GM03348 (cell line): ENCODE data around the gene SH3RF3.
"Not testable (repeated sequence)": the region's sequence is repeated elsewhere in the genome, so short reads cannot be mapped to it uniquely, and the experiment has no call there.

Source experiments
- DNase-seq: peaks from one replicate; pipeline ENCODE4 v3.0.0; 2012; ENCODE audit warnings: low spot score

Gene SH3RF3

DNA sequence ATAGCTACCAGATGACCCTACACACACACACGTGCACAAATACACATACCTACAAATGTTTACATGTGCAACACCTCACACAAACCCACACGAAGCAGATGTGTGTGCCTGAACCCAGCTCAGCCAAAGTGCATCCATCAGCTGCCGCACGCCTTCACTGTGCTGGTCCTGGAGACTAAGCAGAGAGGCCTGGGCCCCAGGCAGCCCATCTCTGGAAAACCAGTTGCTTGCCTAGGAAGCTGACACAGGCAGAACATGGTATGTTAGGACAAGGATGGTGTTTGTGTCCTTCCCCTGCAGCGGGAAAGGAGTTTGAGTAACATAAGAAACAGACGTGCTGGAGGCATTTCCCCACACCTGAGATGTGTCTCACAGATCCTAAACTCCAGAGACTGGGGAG is 398.1 kb downstream of the SH3RF3 start:
- no peak for DNase-seq

DNA sequence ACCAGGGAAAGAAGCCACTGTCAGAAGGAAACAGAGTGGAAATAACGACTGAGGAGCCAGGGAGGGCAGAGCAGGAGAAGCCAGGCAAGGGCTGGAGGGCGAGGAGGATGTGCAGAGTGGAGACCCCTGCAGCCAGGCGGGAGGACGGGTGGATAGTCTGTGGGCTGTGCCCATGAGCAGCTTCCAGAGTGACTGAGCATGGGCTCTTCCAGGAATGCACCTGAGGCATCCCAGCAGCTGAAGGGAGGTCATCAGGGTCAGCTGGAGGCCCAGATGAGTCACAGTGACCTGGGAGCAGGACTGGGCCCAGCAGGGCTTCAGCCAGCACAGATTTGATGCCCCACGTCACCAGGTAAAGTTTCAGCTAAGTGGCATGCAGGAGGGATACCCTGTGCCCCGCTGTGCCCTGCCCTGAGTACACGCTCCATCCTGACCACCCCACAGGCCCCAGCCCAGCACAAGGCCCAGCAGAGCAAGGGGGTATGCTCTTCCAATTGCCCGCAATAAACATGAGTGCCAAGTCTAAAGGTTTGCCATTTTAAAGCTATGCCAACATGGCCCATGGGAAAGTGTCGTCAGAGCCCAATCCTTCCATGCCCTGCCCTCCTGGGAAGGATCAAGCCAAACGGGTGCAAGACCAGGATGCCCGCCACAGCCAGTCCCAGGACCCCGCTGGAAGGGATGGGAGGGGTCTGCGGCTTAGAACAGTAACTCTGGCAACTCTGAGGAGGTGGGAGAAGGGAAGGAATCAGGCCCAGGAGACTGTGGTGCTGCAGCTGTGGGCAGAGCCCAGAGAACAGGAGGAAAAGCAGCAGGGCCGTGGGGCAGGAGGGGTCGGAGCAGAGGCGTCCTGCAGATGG is 399.1 kb downstream of the SH3RF3 start:
- DNase-seq, result no peak

DNA sequence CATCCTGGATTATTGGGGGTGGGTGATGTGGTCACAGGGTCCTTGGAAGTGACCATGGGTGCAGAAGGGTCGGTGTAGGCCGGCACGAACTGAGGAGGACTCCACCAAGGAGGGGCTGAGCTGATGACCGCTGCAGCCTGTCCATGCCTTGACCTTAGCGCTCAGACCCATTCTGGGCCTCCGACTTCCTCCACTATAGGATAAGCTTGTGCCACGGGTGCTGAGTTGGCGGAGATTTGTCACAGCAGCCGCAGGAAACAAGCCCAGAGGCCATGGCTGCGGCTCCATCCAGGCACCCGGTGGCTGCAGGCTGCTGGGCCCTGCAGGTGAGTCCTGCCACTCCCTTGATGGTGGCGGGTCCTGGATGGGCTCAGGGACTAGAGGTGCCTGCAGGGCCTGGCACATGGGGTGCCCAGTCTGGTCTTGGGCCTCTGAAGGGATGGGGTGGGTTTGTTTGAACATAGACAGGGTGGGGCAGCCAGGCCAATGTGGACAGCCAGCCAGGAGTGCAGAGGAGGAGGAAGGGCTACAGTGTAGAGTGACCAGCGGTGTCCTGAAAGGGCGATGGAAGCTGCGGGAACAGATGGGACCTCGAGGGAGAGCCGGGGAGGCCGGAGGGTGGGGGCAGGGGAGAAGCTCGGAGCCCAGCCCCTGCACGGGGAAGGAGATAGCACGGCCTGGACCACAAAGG is 400.0 kb downstream of the SH3RF3 start:
- no peak for DNase-seq

DNA sequence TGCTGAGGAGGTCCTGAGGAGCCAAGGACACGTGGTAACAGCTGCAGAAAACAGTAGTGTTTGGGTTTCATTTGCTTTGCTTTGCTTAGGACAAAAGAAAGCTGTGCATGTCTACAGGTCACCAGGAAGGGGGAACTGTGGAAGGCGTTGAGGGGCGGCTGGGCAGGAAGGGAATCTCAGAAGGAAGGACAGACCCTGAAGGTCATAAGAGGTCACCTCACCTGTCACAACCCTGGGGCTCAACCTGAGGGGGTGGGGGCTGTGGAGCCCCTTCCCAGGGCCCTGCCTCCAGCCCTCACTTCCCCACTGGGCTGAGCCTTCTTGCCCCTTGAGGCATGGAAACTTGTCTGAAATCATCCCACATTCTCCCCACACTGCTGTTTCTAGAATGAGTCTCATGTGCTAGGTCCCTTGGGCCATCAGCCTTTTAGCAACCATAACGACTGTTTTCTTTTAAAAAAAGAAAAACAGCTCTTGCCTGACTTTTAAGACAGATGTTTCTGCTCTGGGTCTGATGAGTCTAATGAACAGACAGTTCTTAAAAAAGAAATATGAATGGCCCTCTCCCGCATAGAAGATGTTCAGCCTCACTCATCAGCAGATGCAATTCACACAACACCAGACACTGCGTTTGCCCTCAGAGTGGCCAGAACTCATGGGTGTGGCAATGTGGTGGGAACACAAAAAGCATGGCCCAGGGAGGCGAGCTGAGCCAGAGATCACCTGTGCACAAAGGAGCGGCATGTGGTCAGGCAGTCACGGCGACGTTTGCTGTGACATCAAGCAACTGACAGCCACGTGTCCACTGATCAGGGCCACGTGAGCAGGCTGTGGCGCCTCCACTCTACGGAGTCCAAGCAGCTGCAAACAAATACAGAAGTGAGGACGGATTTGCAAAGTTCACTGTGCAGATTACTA is 400.8 kb downstream of the SH3RF3 start:
- no peak for DNase-seq

DNA sequence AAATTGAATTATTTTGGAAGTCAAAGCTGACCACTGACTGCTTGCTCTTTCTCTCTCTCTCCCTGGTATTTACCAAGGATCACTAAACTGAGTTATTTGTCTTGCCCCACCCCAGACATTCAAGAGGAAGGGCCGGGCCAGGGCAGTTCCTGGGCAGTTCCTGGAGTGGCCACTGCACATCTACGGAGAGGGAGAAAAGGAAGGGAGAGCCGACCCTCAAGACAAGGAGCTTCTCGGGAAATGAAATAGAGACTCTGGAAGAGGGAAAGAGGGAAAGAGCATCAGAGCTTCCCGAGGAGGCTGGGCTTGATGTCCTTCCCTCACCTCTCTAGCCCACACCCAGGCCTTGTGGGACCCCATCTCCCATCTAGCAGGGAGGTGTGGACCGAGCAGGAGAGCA is 401.7 kb downstream of the SH3RF3 start:
- no peak for DNase-seq

DNA sequence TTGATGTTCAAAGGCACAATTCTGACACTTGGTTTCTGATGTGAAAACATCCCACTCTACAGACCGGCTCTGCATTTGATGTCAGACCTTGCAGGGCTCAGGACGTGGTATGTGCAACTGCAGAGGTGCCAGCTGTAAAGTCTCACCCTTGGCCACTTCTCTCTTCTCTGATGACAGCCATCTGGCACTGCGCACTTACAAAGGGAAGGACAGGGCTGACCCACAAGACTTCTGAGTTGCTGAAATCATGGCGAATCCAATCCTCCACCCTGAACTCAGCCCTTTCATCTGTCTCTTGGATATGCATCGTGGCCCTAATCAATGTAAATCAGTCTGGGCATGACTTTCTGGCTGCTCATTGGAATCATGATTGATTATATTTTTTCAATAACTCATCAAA is 402.2 kb downstream of the SH3RF3 start:
- no peak for DNase-seq

- no peak for DNase-seq
Measured at GRCh38 chr2:109531896-109532727, 403.1 kb downstream of the SH3RF3 start.

DNA sequence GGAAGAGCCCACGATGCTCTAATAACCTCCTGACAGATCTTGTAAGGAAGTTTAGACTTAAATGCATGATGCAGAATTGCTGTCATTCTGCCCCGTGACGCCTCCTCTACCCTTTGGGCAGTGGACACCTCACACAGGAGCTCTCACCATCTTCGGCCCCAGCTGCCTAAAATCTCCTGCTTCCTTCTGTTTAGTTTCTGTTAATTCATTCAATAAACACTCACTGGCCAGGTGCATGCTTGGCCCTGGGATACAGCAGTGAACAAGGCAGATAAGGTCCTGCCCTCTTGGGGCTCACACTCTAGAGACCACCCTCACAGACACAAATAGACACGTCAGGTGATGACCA is 403.7 kb downstream of the SH3RF3 start:
- no peak for DNase-seq

DNA sequence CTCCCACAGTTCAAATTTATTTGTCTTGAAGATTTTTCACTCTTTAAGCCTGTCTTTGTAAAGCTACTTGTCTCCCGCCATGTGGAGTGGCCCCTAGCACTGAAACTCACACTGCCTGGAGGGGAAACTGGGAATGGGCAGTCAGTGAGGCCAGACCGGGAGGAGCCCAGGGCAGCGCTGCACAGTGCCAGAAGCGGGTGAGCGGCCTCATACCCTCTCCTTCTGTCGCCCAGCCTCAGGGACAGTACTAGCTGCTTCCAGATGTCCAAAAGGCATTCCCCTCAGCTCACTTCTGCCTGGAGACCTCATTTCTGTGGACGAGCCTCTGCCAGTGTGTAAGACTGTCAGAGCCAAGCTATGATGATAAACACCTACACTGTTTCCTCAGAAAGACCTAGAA is 404.8 kb downstream of the SH3RF3 start:
- no peak for DNase-seq

- peak; percentile 59 for DNase-seq
Measured at GRCh38 chr2:109535217-109535946, 406.4 kb downstream of the SH3RF3 start.

DNA sequence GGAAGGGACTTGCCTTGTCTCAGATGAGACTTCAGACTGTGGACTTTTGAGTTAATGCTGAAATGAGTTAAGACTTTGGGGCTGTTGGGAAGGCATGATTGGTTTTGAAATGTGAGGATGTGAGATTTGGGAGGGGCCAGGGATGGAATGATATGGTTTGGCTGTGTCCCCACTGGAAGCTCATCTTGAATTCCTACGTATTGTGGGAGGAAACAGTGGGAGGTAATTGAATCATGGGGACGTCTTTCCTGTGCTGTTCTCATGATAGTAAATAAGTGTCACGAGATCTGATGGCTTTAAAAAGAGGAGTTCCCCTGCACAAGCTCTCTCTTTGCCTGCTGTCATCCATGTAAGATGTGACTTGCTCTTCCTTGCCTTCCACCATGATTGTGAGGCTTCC is 407.6 kb downstream of the SH3RF3 start:
- not testable (repeated sequence) for DNase-seq

- no peak for DNase-seq
Measured at GRCh38 chr2:109537565-109538222, 408.7 kb downstream of the SH3RF3 start.

DNA sequence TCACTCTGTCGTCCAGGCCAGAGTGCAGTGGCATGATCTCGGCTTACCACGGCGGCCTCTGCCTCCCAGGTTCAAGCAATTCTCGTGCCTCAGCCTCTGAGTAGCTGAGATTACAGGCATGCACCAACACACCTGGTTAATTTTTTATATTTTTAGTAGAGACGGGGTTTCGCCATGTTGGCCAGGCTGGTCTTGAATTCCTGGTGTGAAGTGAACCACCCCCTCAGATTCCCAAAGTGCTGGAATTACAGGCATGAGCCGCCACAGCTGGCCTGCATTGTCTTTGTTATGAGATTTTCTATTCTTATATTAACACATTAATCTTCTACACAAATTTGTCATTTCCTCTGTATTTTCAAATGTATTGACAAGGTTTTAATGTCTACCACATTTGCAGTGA is 409.5 kb downstream of the SH3RF3 start:
- no peak for DNase-seq

- DNase-seq, result no peak
Measured at GRCh38 chr2:109542384-109542783, 413.4 kb downstream of the SH3RF3 start.

GRCh38 chr2:109545828-109546713 is 417.1 kb downstream of the SH3RF3 start:
- peak; percentile 73 for DNase-seq

DNA sequence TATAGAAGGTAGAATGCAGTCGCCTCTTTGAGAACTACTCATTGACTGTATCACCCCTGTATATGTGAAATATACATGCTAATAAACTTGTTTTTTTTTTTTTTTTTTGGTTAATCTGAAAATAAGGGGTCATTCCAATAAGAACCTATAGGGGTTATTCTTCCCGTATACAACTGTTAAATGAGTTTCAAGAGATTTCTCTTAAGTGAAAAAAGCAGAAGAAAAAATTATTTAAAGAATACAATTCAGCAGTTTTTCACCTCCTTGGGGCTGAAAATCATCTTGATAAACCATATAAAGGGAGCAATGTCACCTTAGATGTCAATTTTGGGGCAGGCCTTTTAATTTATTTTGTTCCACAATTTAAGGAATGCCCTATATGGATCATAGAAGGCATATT is 418.3 kb downstream of the SH3RF3 start:
- no peak for DNase-seq

GRCh38 chr2:109549016-109549590 is 420.1 kb downstream of the SH3RF3 start:
- no peak for DNase-seq
